C4-2B (cell line): ENCODE data around the gene ARRB1.

Source experiments
- H3K27ac ChIP-seq: fragments of 450-650 bp; 2 replicates; pipeline ENCODE4 v1.5.1; 2017
- ZFX ChIP-seq: fragments of 450-650 bp; IDR thresholded peaks from 2 replicates; pipeline ENCODE4 v1.6.1; 2017
- TF ChIP-seq, protein P1 (sequence below): fragments of 450-650 bp; conservative IDR thresholded peaks from 2 replicates; pipeline ENCODE4 v1.5.1; 2017; ENCODE audit warnings: mild to moderate bottlenecking

The ARRB1 gene

DNA sequence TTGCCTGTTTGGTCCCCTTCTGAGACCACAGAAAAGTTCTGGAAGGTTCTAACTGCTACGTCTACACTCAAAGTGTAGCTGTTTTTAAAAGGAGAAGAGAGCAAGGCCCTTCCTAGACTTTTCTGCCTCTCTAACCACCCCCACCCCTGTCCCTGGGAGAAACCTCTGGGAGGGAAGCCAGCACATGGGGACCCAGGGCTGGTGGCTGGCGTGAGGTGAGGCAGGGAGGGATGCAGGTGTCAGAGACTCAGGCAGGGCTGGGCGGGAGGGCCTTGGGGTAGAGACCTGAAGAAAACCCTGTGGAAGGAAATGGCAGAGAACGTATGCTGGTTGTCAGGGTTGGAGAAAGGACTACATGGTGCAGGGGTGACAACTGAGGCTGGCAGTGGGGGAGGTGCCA, 26.7 kb downstream of the ARRB1 start:
- H3K27ac ChIP-seq: no peak overlapping the region; the same call in 1 of the 2 replicates
- TF ChIP-seq ZFX: no peak
- TF ChIP-seq, protein P1, sequence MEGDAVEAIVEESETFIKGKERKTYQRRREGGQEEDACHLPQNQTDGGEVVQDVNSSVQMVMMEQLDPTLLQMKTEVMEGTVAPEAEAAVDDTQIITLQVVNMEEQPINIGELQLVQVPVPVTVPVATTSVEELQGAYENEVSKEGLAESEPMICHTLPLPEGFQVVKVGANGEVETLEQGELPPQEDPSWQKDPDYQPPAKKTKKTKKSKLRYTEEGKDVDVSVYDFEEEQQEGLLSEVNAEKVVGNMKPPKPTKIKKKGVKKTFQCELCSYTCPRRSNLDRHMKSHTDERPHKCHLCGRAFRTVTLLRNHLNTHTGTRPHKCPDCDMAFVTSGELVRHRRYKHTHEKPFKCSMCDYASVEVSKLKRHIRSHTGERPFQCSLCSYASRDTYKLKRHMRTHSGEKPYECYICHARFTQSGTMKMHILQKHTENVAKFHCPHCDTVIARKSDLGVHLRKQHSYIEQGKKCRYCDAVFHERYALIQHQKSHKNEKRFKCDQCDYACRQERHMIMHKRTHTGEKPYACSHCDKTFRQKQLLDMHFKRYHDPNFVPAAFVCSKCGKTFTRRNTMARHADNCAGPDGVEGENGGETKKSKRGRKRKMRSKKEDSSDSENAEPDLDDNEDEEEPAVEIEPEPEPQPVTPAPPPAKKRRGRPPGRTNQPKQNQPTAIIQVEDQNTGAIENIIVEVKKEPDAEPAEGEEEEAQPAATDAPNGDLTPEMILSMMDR: no peak

DNA sequence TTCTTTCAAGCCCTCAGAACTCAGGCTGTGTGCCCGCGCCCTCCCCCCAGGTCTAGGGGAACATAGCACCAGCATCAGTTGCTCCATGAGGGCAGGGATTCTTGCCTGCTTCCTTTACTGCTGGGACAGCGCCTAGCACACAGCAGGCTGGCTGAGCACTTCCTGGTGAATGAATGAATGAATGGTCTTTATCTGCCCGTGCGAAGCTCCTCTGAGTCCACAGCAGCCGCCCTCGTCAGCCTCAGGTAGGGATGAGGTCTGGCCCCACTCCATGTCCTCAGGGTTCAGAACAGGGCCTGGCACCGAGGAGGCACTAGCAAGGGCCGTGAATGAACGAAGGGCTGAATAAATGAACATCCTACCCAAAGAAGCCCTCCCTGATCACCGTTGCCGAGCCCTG, 27.3 kb downstream of the ARRB1 start:
- no peak for TF ChIP-seq ZFX
- TF ChIP-seq, protein P1: no peak
- no peak overlapping the region; the same call in 1 of the 2 replicates for H3K27ac ChIP-seq

DNA sequence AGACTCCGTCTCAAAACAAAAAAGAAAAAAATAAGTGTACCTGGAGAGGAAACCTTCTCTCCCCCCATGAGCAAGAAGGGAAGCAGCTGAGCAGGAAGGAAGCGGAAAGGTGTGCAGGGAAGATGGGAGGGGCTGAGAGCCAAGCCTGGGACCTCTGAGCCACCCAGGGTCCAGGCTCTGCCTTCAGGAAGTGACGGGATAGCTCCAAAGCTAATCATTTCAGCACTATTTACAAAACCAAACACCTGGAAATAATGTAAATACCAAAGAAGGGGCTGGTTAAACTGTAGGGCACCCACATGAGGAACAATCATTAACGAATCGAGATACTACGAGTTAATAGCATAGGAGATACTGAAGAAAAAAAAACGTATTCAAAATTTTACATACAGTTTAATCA, 27.9 kb downstream of the ARRB1 start:
- TF ChIP-seq, protein P1: no peak
- no peak overlapping the region; the same call in 1 of the 2 replicates for H3K27ac ChIP-seq

DNA sequence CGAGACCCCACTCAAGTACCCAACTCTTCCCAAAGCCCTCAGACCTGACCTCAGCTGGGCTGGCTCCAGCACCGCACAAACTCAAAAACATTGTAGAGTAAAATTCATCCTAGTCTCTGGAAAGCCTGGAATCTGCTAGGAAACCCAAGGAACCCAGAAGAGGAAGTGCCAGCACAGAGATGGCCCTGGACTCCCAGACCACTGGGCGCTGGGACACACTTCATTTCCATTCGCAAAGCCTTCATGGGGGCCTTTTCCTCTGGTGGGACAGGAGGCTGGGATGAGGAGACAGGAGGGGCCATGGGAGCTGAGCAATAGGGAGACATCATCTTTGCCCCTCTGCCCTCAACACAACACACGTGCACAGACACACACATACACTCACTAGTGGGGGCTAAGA, 30.8 kb downstream of the ARRB1 start:
- peak overlapping the region; percentile 73; the same call in 1 of the 2 replicates for H3K27ac ChIP-seq
- no peak for TF ChIP-seq ZFX
- TF ChIP-seq, protein P1: no peak

DNA sequence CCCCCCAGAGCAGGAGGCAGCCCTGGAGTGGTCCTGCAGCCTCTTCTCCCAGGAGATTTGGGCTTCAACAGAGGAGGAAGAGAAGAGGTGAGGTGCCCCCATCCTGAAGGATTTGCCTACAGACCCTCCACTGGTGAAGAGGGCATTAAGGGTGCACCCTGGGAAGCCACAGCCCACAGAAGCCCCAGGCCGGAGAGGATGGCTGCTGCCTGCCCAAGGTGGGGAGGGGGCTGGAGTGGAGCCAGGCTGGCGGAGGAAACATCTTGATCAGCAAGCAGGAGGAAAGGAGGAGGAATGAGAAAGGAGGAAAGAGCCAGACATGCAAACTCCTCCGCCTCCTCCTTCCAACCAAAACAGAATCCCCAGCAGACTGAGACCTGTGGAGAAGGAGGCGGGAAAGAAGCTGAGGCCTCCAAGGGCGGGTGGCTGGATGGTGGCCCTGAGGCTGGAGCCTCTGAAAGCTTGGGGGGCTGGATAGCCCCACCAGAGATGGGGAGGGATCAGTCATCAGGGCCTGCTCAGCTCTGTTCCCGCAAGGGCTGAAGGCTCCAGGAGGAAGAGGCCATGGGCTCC, 31.3 kb downstream of the ARRB1 start:
- TF ChIP-seq, protein P1: no peak
- TF ChIP-seq ZFX: no peak

DNA sequence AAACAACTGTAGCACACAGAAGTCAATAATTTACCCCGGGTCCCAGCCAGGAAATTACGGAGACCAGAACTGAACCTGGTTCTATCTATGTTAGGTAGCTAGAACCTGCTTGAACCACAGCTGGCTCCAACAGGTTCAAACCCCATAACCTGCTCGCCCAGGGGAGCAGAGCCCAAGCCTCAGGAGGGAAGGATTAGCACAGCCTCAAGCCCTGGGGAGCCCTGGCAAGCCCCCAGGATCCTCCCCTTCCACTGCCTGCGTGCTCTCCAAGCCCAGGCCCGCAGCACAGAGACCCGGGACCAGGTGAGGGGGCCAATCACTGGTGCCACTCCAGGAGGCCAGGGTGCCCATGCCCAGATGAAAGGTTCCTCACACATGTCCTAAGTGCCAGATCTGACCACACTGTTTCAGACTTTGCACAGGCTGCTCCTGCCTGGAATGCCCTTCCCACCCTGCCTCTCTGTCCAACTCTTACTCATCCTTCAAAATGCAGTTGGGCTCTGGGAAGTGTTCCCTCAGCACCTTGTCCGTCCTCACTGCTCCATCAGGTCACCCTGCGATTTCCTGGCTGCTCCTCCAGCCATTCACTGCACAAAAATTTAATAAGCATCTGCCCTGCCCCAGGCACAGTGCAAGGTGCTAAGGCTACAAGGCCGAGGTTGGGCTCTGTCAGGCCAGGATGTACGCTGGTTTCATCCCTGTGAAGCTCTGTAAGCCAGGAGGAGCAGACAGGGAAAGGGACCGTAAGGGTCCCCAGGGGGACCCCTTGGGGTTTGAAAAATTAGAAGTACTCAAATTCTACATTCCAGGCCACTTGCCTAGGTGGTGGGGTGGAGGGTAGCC, 32.2 kb downstream of the ARRB1 start:
- peak overlapping the region; percentile 73 for H3K27ac ChIP-seq
- no peak for TF ChIP-seq ZFX
- TF ChIP-seq, protein P1: no peak

More for the DNA sequence above, 31.3 kb downstream of the ARRB1 start:
- H3K27ac ChIP-seq: peak overlapping the region; percentile 73

DNA sequence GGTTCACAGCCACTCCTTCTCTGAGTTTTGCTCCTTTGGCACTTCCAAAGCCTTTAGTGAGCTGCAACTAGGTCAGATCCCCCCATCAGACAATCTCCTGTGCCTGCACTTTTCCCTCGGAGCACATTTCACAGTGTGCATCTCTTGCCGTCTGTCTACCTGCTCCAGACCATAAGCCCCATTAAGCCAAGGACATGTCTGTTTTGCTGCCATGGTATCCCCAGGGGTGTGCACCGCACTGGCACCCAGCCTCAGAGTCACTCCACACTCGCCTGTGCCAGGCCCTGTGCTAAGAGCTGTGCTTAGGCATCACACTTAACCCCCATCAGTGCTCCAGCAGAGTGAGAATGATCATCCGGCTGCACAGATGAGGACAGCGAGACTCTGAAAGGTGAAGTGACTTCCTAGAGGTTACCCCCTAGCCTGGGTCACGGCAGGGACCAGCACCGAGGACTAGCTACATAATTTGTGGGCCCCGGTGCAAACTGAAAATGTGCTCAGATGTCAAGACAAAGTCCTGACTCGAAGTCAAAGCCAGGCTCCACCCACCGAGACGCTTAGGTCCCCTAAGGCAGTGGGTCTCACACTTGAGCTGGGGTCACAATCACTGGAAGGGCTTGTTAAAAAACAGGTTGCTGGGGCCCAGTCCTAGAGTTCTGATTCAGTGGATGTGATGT, 33.9 kb downstream of the ARRB1 start:
- TF ChIP-seq, protein P1: no peak
- no peak for TF ChIP-seq ZFX
- no peak overlapping the region for H3K27ac ChIP-seq
